HL-60 (cell line): Measurements from ENCODE around the gene PCSK5.

Experiments used
- DNase-seq, 2 experiments: peaks; one replicate each; pipeline ENCODE4 v3.0.0-alpha.2; 2010 to 2020; ENCODE audit warnings: low read depth in 1 of 2, low spot score in 1 of 2
- H3K27ac ChIP-seq: fragments of 250-450 bp; sonication (Bioruptor Pico); replicated peaks from 2 replicates; pipeline ENCODE4 v1.5.1; 2020; ENCODE audit warnings: mild to moderate bottlenecking, moderate library complexity
- H3K27me3 ChIP-seq: fragments of 250-450 bp; sonication (Bioruptor Pico); 2 replicates; pipeline ENCODE4 v1.5.1; 2021; ENCODE audit warnings: mild to moderate bottlenecking, moderate library complexity; ENCODE audit not compliant: insufficient read depth, poor library complexity, severe bottlenecking
- H3K4me3 ChIP-seq: replicated peaks from 2 replicates; pipeline ENCODE4 v1.5.1; 2011; ENCODE audit warnings: mild to moderate bottlenecking, control low read depth, low read length; ENCODE audit not compliant: insufficient read depth
- CTCF ChIP-seq: IDR thresholded peaks from one replicate; pipeline ENCODE4 v1.5.1; 2011; ENCODE audit warnings: low read length, control low read depth, inconsistent platforms; ENCODE audit not compliant: insufficient read depth
- GABPA ChIP-seq: IDR thresholded peaks from 2 replicates; pipeline ENCODE4 v1.6.1; 2012; ENCODE audit warnings: low read depth
- POLR2AphosphoS5 ChIP-seq: IDR thresholded peaks from 2 replicates; pipeline ENCODE4 v1.6.1; 2012; ENCODE audit warnings: low read depth
- SPI1 ChIP-seq: IDR thresholded peaks from 2 replicates; pipeline ENCODE4 v1.6.1; 2012; ENCODE audit warnings: low read depth, mild to moderate bottlenecking, borderline replicate concordance
- TF ChIP-seq, protein P1 (sequence below): IDR thresholded peaks from 2 replicates; pipeline ENCODE4 v1.6.1; 2012; ENCODE audit warnings: low read depth; ENCODE audit not compliant: insufficient replicate concordance

The PCSK5 gene

GRCh38 chr9:76355886-76356285 is 465.4 kb downstream of the PCSK5 start:
- Histone ChIP-seq H3K4me3 (no peak overlapping the region), H3K27ac (no peak overlapping the region), H3K27me3 (no peaks in the 10 kb centered on the region)
- no peak for DNase-seq
- TF ChIP-seq, protein P1, sequence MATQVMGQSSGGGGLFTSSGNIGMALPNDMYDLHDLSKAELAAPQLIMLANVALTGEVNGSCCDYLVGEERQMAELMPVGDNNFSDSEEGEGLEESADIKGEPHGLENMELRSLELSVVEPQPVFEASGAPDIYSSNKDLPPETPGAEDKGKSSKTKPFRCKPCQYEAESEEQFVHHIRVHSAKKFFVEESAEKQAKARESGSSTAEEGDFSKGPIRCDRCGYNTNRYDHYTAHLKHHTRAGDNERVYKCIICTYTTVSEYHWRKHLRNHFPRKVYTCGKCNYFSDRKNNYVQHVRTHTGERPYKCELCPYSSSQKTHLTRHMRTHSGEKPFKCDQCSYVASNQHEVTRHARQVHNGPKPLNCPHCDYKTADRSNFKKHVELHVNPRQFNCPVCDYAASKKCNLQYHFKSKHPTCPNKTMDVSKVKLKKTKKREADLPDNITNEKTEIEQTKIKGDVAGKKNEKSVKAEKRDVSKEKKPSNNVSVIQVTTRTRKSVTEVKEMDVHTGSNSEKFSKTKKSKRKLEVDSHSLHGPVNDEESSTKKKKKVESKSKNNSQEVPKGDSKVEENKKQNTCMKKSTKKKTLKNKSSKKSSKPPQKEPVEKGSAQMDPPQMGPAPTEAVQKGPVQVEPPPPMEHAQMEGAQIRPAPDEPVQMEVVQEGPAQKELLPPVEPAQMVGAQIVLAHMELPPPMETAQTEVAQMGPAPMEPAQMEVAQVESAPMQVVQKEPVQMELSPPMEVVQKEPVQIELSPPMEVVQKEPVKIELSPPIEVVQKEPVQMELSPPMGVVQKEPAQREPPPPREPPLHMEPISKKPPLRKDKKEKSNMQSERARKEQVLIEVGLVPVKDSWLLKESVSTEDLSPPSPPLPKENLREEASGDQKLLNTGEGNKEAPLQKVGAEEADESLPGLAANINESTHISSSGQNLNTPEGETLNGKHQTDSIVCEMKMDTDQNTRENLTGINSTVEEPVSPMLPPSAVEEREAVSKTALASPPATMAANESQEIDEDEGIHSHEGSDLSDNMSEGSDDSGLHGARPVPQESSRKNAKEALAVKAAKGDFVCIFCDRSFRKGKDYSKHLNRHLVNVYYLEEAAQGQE, result no peak
- no peak for TF ChIP-seq GABPA
- TF ChIP-seq SPI1, result no peak
- no peak for TF ChIP-seq CTCF
- TF ChIP-seq POLR2AphosphoS5, result no peak

DNA sequence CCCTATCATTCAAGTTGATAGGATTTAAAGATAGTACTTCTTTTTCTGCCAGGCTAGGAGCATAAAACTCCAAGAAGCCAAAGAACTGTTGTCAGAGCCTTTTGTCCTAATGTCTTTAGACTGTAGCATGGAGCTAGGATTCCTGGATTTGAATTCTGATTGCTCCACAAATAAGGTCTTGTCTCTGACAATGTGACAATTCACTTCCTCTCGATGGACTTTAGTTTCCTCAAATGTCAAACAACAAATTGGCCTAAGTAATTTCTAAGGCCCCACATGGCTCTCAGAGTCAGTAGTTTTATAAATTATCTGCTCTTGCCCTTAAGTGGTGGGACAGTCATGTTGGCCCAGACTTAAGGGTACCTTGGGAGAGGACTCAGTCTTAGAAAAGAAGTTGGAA is 467.1 kb downstream of the PCSK5 start:
- peak; percentile 75 for TF ChIP-seq SPI1
- no peak for TF ChIP-seq GABPA
- Histone ChIP-seq H3K4me3 (no peak overlapping the region), H3K27ac (no peak overlapping the region), H3K27me3 (no peaks in the 10 kb centered on the region)
- no peak for DNase-seq

DNA sequence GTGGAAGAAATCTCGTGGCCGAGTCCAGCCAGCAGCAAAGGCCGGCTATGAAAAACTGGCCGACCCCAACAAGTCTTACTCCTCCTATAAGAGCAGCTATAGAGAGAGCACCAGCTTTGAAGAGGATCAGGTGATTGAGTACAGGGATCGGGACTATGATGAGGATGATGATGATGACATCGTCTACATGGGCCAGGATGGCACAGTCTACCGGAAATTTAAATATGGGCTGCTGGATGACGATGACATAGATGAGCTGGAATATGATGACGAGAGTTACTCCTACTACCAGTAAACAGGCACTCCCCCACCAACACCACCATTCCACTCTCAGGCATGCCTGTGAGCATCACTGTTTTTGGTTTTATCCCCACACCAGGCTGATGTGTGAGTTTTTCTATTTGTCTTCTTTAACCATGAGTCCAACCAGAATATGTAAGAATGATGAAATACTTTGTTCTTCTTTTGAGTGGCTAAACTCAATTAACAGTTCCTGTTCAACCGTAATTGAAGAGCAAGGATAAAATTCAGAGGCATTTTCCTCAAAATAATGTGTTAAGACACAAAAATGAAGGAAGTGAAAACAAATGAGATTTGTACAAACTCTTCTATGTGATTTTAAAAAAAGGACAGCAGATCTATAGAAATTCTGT is 468.3 kb downstream of the PCSK5 start:
- Histone ChIP-seq H3K4me3 (no peak overlapping the region), H3K27me3 (no peaks in the 10 kb centered on the region), H3K27ac (peak overlapping the region; percentile 53)
- peak in 1 of 2 experiments; percentile 5 for DNase-seq
- TF ChIP-seq SPI1 (peak; percentile 44; the same call in 1 of the 2 replicates), GABPA (no peak)

DNA sequence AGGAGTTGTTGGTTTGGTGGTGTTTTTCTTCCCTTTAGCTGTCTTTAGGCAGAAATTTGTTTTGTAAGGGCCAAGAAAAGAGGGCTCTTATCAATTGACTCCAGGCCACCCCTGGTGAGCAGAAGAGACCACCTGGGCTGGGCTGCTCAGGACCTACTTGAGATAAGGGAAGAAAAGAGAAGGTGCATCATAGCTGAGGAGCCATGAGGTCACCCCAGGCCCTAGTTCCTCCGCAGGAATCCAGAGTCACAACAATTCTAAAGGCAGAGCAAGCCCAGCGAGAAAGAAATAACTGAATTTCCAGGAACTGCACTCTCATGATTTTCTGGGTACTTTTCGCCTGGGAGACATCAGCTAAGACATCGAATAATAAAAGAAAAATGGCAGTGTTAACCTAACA is 468.9 kb downstream of the PCSK5 start:
- Histone ChIP-seq H3K27me3 (no peaks in the 10 kb centered on the region), H3K4me3 (no peak overlapping the region), H3K27ac (peak overlapping the region; percentile 53)
- TF ChIP-seq SPI1 (no peak), CTCF (no peak), GABPA (no peak), POLR2AphosphoS5 (no peak)
- TF ChIP-seq, protein P1, result no peak
- DNase-seq, result peak in 1 of 2 experiments; percentile 39

DNA sequence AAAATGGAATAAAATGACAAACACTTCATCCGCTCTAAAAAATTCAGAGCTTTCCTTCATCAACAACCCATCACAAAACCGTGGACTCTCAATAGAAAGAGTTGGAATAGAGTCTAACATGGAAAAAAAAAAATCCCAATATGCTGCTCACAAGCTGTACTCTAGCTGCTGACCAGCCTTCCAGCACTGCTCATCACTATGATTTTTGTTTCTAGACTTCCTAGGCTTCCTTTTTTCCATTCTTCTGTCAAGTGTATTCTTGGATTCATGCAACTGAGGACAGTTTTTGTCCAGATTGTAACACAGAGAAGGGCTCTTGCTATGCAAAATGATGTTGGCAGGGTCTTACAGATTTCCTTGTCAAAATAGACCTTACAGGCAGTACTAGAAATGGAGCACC is 469.3 kb downstream of the PCSK5 start:
- Histone ChIP-seq H3K4me3 (no peak overlapping the region), H3K27ac (no peak overlapping the region), H3K27me3 (no peaks in the 10 kb centered on the region)
- no peak for TF ChIP-seq GABPA
- TF ChIP-seq SPI1, result no peak
- TF ChIP-seq CTCF, result no peak
- TF ChIP-seq, protein P1, result no peak
- no peak for TF ChIP-seq POLR2AphosphoS5
- no peak for DNase-seq
